HL-60 (cell line): ENCODE results near the gene TSPEAR.

Experiments
- CTCF ChIP-seq: IDR thresholded peaks from one replicate; pipeline ENCODE4 v1.5.1; 2011; ENCODE audit warnings: low read length, control low read depth, inconsistent platforms; ENCODE audit not compliant: insufficient read depth
- GABPA ChIP-seq: IDR thresholded peaks from 2 replicates; pipeline ENCODE4 v1.6.1; 2012; ENCODE audit warnings: low read depth
- POLR2AphosphoS5 ChIP-seq: IDR thresholded peaks from 2 replicates; pipeline ENCODE4 v1.6.1; 2012; ENCODE audit warnings: low read depth
- REST ChIP-seq: IDR thresholded peaks from 2 replicates; pipeline ENCODE4 v1.6.1; 2012; ENCODE audit warnings: low read depth; ENCODE audit not compliant: insufficient replicate concordance
- SPI1 ChIP-seq: IDR thresholded peaks from 2 replicates; pipeline ENCODE4 v1.6.1; 2012; ENCODE audit warnings: low read depth, mild to moderate bottlenecking, borderline replicate concordance

- TF ChIP-seq CTCF (no peak), REST (no peak), POLR2AphosphoS5 (no peak), SPI1 (no peak), GABPA (no peak)
Measured at GRCh38 chr21:44742418-44743153, 31.2 kb upstream of the TSPEAR start.
